WTC11 (cell line): ENCODE measurements around the gene RAD9A. TPM values are rescaled to one million over a fixed set of nuclear protein-coding genes. Genes with fewer than 3 reads are reported as not detected.

ENCODE experiments used
- ATAC-seq: fragments of 200-7000 bp; cut with Tn5 transposase; 2 replicates; pipeline ENCODE4 v1.10.0; 2021; ENCODE audit warnings: mild to moderate bottlenecking, moderate library complexity
- CTCF ChIA-PET: fragments of 300-600 bp; sonication (Branson Sonifier 250); formaldehyde crosslinking; loops from one replicate; lab custom pipeline; 2021; ENCODE audit warnings: antibody characterized with exemption; lab: Charles Lee
- POLR2A ChIA-PET: fragments of 350-600 bp; sonication (Branson Sonifier 250); formaldehyde crosslinking; loops from one replicate; lab custom pipeline; 2021; ENCODE audit warnings: antibody characterized with exemption; lab: Charles Lee
- DNase-seq: peaks from one replicate; pipeline ENCODE4 v3.0.0; 2021; ENCODE audit warnings: low spot score
- H3K27ac Mint-ChIP-seq: 2 replicates; pipeline ENCODE4 v1.8.0; 2021; ENCODE audit warnings: mixed read lengths
- H3K27me3 Mint-ChIP-seq: 2 replicates; pipeline ENCODE4 v1.8.0; 2021; ENCODE audit warnings: low read depth, mild to moderate bottlenecking, moderate library complexity, mixed read lengths
- H3K36me3 Mint-ChIP-seq: 2 replicates; pipeline ENCODE4 v1.8.0; 2021; ENCODE audit warnings: mixed read lengths
- H3K4me1 Mint-ChIP-seq: 2 replicates; pipeline ENCODE4 v1.8.0; 2022; ENCODE audit warnings: mixed read lengths
- H3K4me3 Mint-ChIP-seq: 2 replicates; pipeline ENCODE4 v1.8.0; 2021; ENCODE audit warnings: mild to moderate bottlenecking, moderate library complexity, mixed read lengths
- H3K9me3 Mint-ChIP-seq: 2 replicates; pipeline ENCODE4 v1.8.0; 2021; ENCODE audit warnings: mixed read lengths
- AFF4 ChIP-seq: sonication (generic); formaldehyde crosslinking; IDR thresholded peaks from 2 replicates; pipeline ENCODE4 v1.8.1; 2023; ENCODE audit warnings: mild to moderate bottlenecking, missing genetic modification reagents, borderline replicate concordance
- AR ChIP-seq: fragments of 250-450 bp; sonication (Bioruptor Pico); IDR thresholded peaks from 2 replicates; pipeline ENCODE4 v1.9.0; 2021; ENCODE audit warnings: mild to moderate bottlenecking
- CBFB ChIP-seq: sonication (generic); formaldehyde crosslinking; IDR thresholded peaks from 2 replicates; pipeline ENCODE4 v1.8.1; 2022; ENCODE audit warnings: mild to moderate bottlenecking, low read depth, missing genetic modification reagents
- CDX4 ChIP-seq: fragments of 250-450 bp; sonication (Bioruptor Pico); IDR thresholded peaks from 2 replicates; pipeline ENCODE4 v1.9.0; 2021; ENCODE audit warnings: moderate library complexity, mild to moderate bottlenecking, inconsistent platforms, borderline replicate concordance
- EMX1 ChIP-seq: fragments of 250-450 bp; sonication (Bioruptor Pico); IDR thresholded peaks from 2 replicates; pipeline ENCODE4 v1.8.0; 2021; ENCODE audit warnings: mild to moderate bottlenecking
- FOXK1 ChIP-seq: sonication (generic); formaldehyde crosslinking; IDR thresholded peaks from 2 replicates; pipeline ENCODE4 v1.8.0; 2022; ENCODE audit warnings: mild to moderate bottlenecking, moderate library complexity, missing genetic modification reagents
- GRHL2 ChIP-seq: fragments of 250-450 bp; sonication (Bioruptor Pico); IDR thresholded peaks from 2 replicates; pipeline ENCODE4 v1.8.0; 2022; ENCODE audit warnings: mild to moderate bottlenecking, moderate library complexity; ENCODE audit not compliant: insufficient replicate concordance, severe bottlenecking
- HMGXB4 ChIP-seq: sonication (generic); formaldehyde crosslinking; IDR thresholded peaks from 2 replicates; pipeline ENCODE4 v1.8.1; 2023; ENCODE audit warnings: mild to moderate bottlenecking, moderate library complexity, missing genetic modification reagents
- MLX ChIP-seq: sonication (generic); formaldehyde crosslinking; IDR thresholded peaks from 2 replicates; pipeline ENCODE4 v1.8.1; 2023; ENCODE audit warnings: mild to moderate bottlenecking, missing genetic modification reagents, moderate library complexity
- MYBL2 ChIP-seq: sonication (generic); formaldehyde crosslinking; IDR thresholded peaks from 2 replicates; pipeline ENCODE4 v1.8.1; 2023; ENCODE audit warnings: mild to moderate bottlenecking, moderate library complexity, missing genetic modification reagents
- NFATC4 ChIP-seq: fragments of 250-450 bp; sonication (Bioruptor Pico); IDR thresholded peaks from 2 replicates; pipeline ENCODE4 v1.9.0; 2021; ENCODE audit warnings: mild to moderate bottlenecking
- SMAD3 ChIP-seq: sonication (generic); formaldehyde crosslinking; IDR thresholded peaks from 2 replicates; pipeline ENCODE4 v1.8.0; 2022; ENCODE audit warnings: missing genetic modification reagents, mild to moderate bottlenecking, borderline replicate concordance
- TCF7 ChIP-seq: sonication (generic); formaldehyde crosslinking; IDR thresholded peaks from 2 replicates; pipeline ENCODE4 v1.8.0; 2022; ENCODE audit warnings: mild to moderate bottlenecking, low read depth, missing genetic modification reagents, moderate library complexity
- TEAD4 ChIP-seq: sonication (generic); formaldehyde crosslinking; IDR thresholded peaks from 2 replicates; pipeline ENCODE4 v1.8.0; 2022; ENCODE audit warnings: mild to moderate bottlenecking, missing genetic modification reagents
- USF1 ChIP-seq: sonication (generic); formaldehyde crosslinking; IDR thresholded peaks from 2 replicates; pipeline ENCODE4 v1.8.0; 2022; ENCODE audit warnings: mild to moderate bottlenecking, missing genetic modification reagents
- USF2 ChIP-seq: sonication (generic); formaldehyde crosslinking; IDR thresholded peaks from 2 replicates; pipeline ENCODE4 v1.8.1; 2023; ENCODE audit warnings: mild to moderate bottlenecking, missing genetic modification reagents, moderate library complexity
- ZNF219 ChIP-seq: sonication (generic); formaldehyde crosslinking; IDR thresholded peaks from 2 replicates; pipeline ENCODE4 v1.8.0; 2023; ENCODE audit warnings: missing genetic modification reagents, mild to moderate bottlenecking, borderline replicate concordance
- ZNF425 ChIP-seq: fragments of 250-450 bp; sonication (Bioruptor Pico); conservative IDR thresholded peaks from 2 replicates; pipeline ENCODE4 v1.9.0; 2021; ENCODE audit warnings: mild to moderate bottlenecking
- total RNA-seq: library from RNA; stranded (reverse); gene quantifications from 3 replicates; pipeline ENCODE4 v1.2.3, GENCODE V29; 2021

RAD9A gene
- total RNA-seq, 1 experiment from 2014 or later = 45.5 TPM

GRCh38 chr11:67370351-67371076, 21.3 kb upstream of the RAD9A start:
- ATAC-seq = no peak
- no peaks in the 10 kb centered on the region for H3K36me3 Mint-ChIP-seq

More at GRCh38 chr11:67370351-67371076, 21.3 kb upstream of the RAD9A start:
- Mint-ChIP-seq H3K27ac (no peak overlapping the region), H3K4me3 (no peak overlapping the region), H3K4me1 (peaks cover 43% of the 10 kb centered on the region), H3K9me3 (no peaks in the 10 kb centered on the region), H3K27me3 (peaks cover 73% of the 10 kb centered on the region)
- no peak for DNase-seq
- CTCF ChIA-PET = interaction anchor here (0.5 to 25.7 kb wide), 21 partner anchors 8 to 342 kb away, joined by 3 to 842 read pairs (median 4); partner anchors contain the start of genes POLD4, PPP1CA and RAD9A
- POLR2A ChIA-PET = interaction anchor here (0.6 to 1.1 kb wide), 4 partner anchors 9 to 131 kb away, joined by 3 read pairs; no protein-coding TSS in a partner anchor
- TF ChIP-seq EMX1 (CRISPR knock-in tag) (no peak), GRHL2 (CRISPR knock-in tag) (no peak), FOXK1 (CRISPR knock-in tag) (no peak), TCF7 (CRISPR knock-in tag) (no peak), CBFB (no peak), CDX4 (CRISPR knock-in tag) (no peak), AR (CRISPR knock-in tag) (no peak), ZNF219 (CRISPR knock-in tag) (no peak), MYBL2 (CRISPR knock-in tag) (no peak), USF2 (CRISPR knock-in tag) (no peak), TEAD4 (CRISPR knock-in tag) (no peak), AFF4 (CRISPR knock-in tag) (no peak), NFATC4 (CRISPR knock-in tag) (no peak), HMGXB4 (no peak), MLX (CRISPR knock-in tag) (no peak), ZNF425 (CRISPR knock-in tag) (no peak), SMAD3 (CRISPR knock-in tag) (no peak), USF1 (CRISPR knock-in tag) (no peak)
